Astrocyte (in vitro differentiated cells and primary cell): ENCODE data around the gene MLST8. TPM values are rescaled to one million over a fixed set of nuclear protein-coding genes. Genes with fewer than 3 reads are reported as not detected.
A peak's percentile ranks its signal among the peaks of the same experiment; 100 is the strongest.

Experiments used
- DNase-seq: peaks from one replicate; pipeline ENCODE4 v3.0.0-alpha.2; 2010; ENCODE audit warnings: low read depth
- FAIRE-seq: peaks from 2 replicates; lab custom pipeline; 2011; peaks lifted over from hg19 to GRCh38; lab: Jason Lieb, UNC
- H2AFZ ChIP-seq: 2 replicates; pipeline ENCODE4 v1.6.0; 2012; ENCODE audit warnings: low read depth, low read length, inconsistent platforms
- H3K27ac ChIP-seq: 2 replicates; pipeline ENCODE4 v1.5.1; 2011; ENCODE audit warnings: low read depth, low read length, inconsistent platforms
- H3K27me3 ChIP-seq: 2 replicates; pipeline ENCODE4 v1.6.0; 2011; ENCODE audit warnings: low read length, inconsistent platforms; ENCODE audit not compliant: insufficient read depth
- H3K36me3 ChIP-seq: 2 replicates; pipeline ENCODE4 v1.5.1; 2011; ENCODE audit warnings: low read length, inconsistent platforms; ENCODE audit not compliant: insufficient read depth
- H3K4me1 ChIP-seq: 2 replicates; pipeline ENCODE4 v1.5.1; 2011; ENCODE audit warnings: low read length, inconsistent platforms; ENCODE audit not compliant: insufficient read depth
- H3K4me2 ChIP-seq: 2 replicates; pipeline ENCODE4 v1.6.0; 2012; ENCODE audit warnings: low read length, inconsistent platforms
- H3K4me3 ChIP-seq: 2 replicates; pipeline ENCODE4 v1.5.1; 2011; ENCODE audit warnings: low read depth, mild to moderate bottlenecking, low read length, inconsistent platforms; ENCODE audit not compliant: insufficient read depth
- H3K79me2 ChIP-seq: 2 replicates; pipeline ENCODE4 v1.6.0; 2012; ENCODE audit warnings: mild to moderate bottlenecking, low read length, inconsistent platforms; ENCODE audit not compliant: insufficient read depth
- H3K9ac ChIP-seq: 2 replicates; pipeline ENCODE4 v1.6.0; 2012; ENCODE audit warnings: mild to moderate bottlenecking, low read length, inconsistent platforms
- H3K9me3 ChIP-seq: 2 replicates; pipeline ENCODE4 v1.5.1; 2012; ENCODE audit warnings: low read depth, mild to moderate bottlenecking, low read length, inconsistent platforms; ENCODE audit not compliant: insufficient read depth
- H4K20me1 ChIP-seq: 2 replicates; pipeline ENCODE4 v1.6.0; 2012; ENCODE audit warnings: low read length, inconsistent platforms; ENCODE audit not compliant: insufficient read depth
- H3K27ac Mint-ChIP-seq: one replicate; pipeline ENCODE4 v1.8.0; 2021; ENCODE audit warnings: mild to moderate bottlenecking, mixed read lengths; ENCODE audit not compliant: unreplicated experiment
- H3K27me3 Mint-ChIP-seq: one replicate; pipeline ENCODE4 v1.8.0; 2021; ENCODE audit warnings: low read depth, mixed read lengths; ENCODE audit not compliant: unreplicated experiment
- H3K36me3 Mint-ChIP-seq: one replicate; pipeline ENCODE4 v1.8.0; 2021; ENCODE audit warnings: low read depth, mixed read lengths; ENCODE audit not compliant: unreplicated experiment
- H3K4me1 Mint-ChIP-seq: one replicate; pipeline ENCODE4 v1.8.0; 2021; ENCODE audit warnings: low read depth, mixed read lengths; ENCODE audit not compliant: unreplicated experiment
- H3K4me3 Mint-ChIP-seq: one replicate; pipeline ENCODE4 v1.8.0; 2021; ENCODE audit warnings: mild to moderate bottlenecking, moderate library complexity, mixed read lengths; ENCODE audit not compliant: unreplicated experiment
- H3K9me3 Mint-ChIP-seq: one replicate; pipeline ENCODE4 v1.8.0; 2021; ENCODE audit warnings: mild to moderate bottlenecking, mixed read lengths; ENCODE audit not compliant: unreplicated experiment
- EZH2 ChIP-seq: IDR thresholded peaks from 2 replicates; pipeline ENCODE4 v1.6.1; 2012; ENCODE audit warnings: mild to moderate bottlenecking, low read length, inconsistent platforms; ENCODE audit not compliant: insufficient read depth
- total RNA-seq: library from RNA; stranded (reverse); gene quantifications from 2 replicates; pipeline ENCODE4 v1.2.1, GENCODE V29; 2021
- TF ChIP-seq, protein P1 (sequence below): IDR thresholded peaks from 2 replicates; pipeline ENCODE4 v1.5.1; 2011; ENCODE audit warnings: low read depth, mild to moderate bottlenecking, inconsistent platforms, low read length, moderate library complexity; ENCODE audit not compliant: insufficient read depth

Gene MLST8
- total RNA-seq, 1 donor from 2014 or later: 34.7 TPM

DNA sequence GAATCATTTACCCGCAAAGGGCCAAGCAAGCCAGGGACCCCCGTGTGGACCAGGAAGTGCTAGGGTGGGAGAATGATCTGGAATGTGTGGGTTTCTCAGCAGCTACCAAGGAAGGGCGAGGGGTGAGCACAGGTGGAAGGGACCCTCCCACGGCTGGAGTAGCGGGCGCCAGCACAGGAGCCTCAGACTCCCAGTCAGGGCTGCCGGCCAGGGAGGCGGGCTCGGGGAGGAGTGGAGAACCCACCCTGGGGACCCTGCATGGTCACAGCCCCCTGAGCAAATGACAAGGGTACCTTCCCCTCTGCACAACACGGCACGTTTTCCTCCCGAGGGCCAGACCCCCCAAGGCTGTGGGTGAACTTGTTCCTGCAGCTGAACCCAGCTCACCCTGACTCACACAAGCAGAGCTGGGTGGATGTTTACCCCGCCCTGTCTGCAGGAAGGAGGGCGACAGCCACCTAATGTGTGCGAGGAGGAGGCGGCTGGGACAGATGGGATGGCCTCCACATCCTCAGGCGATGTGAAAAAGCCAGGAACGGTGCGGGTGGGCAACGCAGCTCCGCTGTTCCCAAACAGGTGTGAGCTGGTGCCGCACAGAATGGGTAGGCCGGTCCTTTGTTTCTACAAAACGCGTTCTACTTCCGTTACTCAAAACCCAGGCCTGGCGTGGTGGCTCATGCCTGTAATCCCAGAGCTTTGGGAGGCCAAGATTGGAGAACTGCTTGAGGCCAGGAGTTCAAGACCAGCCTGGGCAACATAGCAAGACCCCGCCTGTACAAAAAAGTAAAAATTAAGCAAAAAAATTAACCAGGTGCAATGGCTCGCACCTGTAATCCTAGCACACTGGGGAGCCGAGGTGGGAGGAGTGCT, 39.9 kb downstream of the MLST8 start:
- H3K4me2 ChIP-seq: no peak overlapping the region
- H3K4me3 ChIP-seq: no peak overlapping the region
- no peak for DNase-seq
- no peak for TF ChIP-seq EZH2
- TF ChIP-seq, protein P1, sequence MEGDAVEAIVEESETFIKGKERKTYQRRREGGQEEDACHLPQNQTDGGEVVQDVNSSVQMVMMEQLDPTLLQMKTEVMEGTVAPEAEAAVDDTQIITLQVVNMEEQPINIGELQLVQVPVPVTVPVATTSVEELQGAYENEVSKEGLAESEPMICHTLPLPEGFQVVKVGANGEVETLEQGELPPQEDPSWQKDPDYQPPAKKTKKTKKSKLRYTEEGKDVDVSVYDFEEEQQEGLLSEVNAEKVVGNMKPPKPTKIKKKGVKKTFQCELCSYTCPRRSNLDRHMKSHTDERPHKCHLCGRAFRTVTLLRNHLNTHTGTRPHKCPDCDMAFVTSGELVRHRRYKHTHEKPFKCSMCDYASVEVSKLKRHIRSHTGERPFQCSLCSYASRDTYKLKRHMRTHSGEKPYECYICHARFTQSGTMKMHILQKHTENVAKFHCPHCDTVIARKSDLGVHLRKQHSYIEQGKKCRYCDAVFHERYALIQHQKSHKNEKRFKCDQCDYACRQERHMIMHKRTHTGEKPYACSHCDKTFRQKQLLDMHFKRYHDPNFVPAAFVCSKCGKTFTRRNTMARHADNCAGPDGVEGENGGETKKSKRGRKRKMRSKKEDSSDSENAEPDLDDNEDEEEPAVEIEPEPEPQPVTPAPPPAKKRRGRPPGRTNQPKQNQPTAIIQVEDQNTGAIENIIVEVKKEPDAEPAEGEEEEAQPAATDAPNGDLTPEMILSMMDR: no peak
- H3K36me3 ChIP-seq: peaks cover 10% of the 10 kb centered on the region
- H3K4me1 Mint-ChIP-seq: no peaks in the 10 kb centered on the region
- peaks cover 8% of the 10 kb centered on the region for H3K36me3 Mint-ChIP-seq
- H3K27me3 Mint-ChIP-seq: no peaks in the 10 kb centered on the region
- no peaks in the 10 kb centered on the region for H3K27me3 ChIP-seq
- no peak overlapping the region for H3K9ac ChIP-seq
- FAIRE-seq: no peak
- H2AFZ ChIP-seq: no peak overlapping the region
- peak overlapping the region; percentile 45 for H3K4me3 Mint-ChIP-seq
- no peak overlapping the region for H3K27ac ChIP-seq
- no peaks in the 10 kb centered on the region for H3K9me3 ChIP-seq
- no peak overlapping the region for H3K27ac Mint-ChIP-seq
- H3K4me1 ChIP-seq: no peaks in the 10 kb centered on the region
- peaks cover 20% of the 10 kb centered on the region for H4K20me1 ChIP-seq
- H3K79me2 ChIP-seq: no peaks in the 10 kb centered on the region
- H3K9me3 Mint-ChIP-seq: no peaks in the 10 kb centered on the region

- Mint-ChIP-seq H3K4me1 (no peaks in the 10 kb centered on the region), H3K36me3 (peaks cover 8% of the 10 kb centered on the region), H3K27ac (no peak overlapping the region), H3K9me3 (no peaks in the 10 kb centered on the region), H3K27me3 (no peaks in the 10 kb centered on the region), H3K4me3 (no peak overlapping the region)
- Histone ChIP-seq H3K9me3 (no peaks in the 10 kb centered on the region), H2AFZ (no peak overlapping the region), H3K4me2 (no peak overlapping the region), H3K36me3 (peaks cover 10% of the 10 kb centered on the region), H3K27me3 (no peaks in the 10 kb centered on the region), H4K20me1 (peaks cover 22% of the 10 kb centered on the region), H3K27ac (no peak overlapping the region), H3K9ac (no peak overlapping the region), H3K79me2 (no peaks in the 10 kb centered on the region), H3K4me3 (no peak overlapping the region), H3K4me1 (no peaks in the 10 kb centered on the region)
- no peak for FAIRE-seq
- TF ChIP-seq, protein P1: no peak
- no peak for TF ChIP-seq EZH2
- no peak for DNase-seq
These were observed 41.1 kb downstream of the MLST8 start for GRCh38 chr16:2246301-2246885.
